Transverse colon (tissue), 4 donors: Measurements from ENCODE around the gene FNDC3B.

Experiments used
- EP300 ChIP-seq: sonication (generic); formaldehyde crosslinking; IDR thresholded peaks from one replicate; pipeline ENCODE4 v1.6.1; 2017; ENCODE audit warnings: antibody characterized with exemption, low read depth
- POLR2A ChIP-seq: fragments of 450-650 bp; IDR thresholded peaks from one replicate; pipeline ENCODE4 v1.6.1; 2016; ENCODE audit warnings: antibody characterized with exemption, mild to moderate bottlenecking, moderate library complexity
- POLR2AphosphoS5 ChIP-seq, 3 donors: sonication (generic); formaldehyde crosslinking; IDR thresholded peaks; one replicate each; pipeline ENCODE4 v1.6.1; 2016; ENCODE audit warnings: antibody characterized with exemption in 3 of 3
- TF ChIP-seq, protein P1 (sequence below), 5 experiments: fragments of 200-600 bp in 3 of 5; fragments of 450-650 bp in 2 of 5; sonication (generic) in 3 of 5; IDR thresholded peaks; 1 replicate in 2 of 5; 2 replicates in 3 of 5; pipeline ENCODE4 v1.5.1; 2016 to 2017; ENCODE audit warnings: antibody characterized with exemption in 5 of 5, inconsistent platforms in 3 of 5, mild to moderate bottlenecking in 2 of 5, moderate library complexity in 1 of 5

DNA sequence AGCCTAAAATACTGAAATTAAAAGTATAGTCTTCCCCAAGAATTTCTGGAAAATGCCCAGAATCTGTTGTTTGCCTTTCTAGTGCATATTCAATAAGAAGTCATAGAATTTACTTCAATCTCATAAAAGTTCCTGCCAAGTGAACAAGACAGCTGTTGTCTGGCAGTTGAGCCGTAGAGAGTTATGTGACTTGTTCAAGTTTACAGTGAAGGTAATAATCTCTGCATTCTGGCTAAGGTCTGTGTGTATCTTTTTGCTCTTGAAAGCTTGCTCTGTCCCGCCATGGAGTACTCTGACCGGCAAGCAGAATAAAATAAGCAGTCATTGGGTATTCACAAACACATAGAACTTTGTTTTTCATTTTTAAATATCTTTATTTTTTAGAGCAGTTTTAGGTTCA, 331.0 kb downstream of the FNDC3B start:
- TF ChIP-seq POLR2A (no peak), POLR2AphosphoS5 (IDR thresholded peaks at IDR 0.05) (peak in 1 of 3 donors; percentile 5), EP300 (no peak)
- TF ChIP-seq, protein P1, sequence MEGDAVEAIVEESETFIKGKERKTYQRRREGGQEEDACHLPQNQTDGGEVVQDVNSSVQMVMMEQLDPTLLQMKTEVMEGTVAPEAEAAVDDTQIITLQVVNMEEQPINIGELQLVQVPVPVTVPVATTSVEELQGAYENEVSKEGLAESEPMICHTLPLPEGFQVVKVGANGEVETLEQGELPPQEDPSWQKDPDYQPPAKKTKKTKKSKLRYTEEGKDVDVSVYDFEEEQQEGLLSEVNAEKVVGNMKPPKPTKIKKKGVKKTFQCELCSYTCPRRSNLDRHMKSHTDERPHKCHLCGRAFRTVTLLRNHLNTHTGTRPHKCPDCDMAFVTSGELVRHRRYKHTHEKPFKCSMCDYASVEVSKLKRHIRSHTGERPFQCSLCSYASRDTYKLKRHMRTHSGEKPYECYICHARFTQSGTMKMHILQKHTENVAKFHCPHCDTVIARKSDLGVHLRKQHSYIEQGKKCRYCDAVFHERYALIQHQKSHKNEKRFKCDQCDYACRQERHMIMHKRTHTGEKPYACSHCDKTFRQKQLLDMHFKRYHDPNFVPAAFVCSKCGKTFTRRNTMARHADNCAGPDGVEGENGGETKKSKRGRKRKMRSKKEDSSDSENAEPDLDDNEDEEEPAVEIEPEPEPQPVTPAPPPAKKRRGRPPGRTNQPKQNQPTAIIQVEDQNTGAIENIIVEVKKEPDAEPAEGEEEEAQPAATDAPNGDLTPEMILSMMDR (IDR thresholded peaks at IDR 0.05) = no peak
